WTC11 (cell line): ENCODE data around the gene GEMIN7. TPM values are rescaled to one million over a fixed set of nuclear protein-coding genes. Genes with fewer than 3 reads are reported as not detected.

ENCODE experiments used
- ATAC-seq: fragments of 200-7000 bp; cut with Tn5 transposase; 2 replicates; pipeline ENCODE4 v1.10.0; 2021; ENCODE audit warnings: mild to moderate bottlenecking, moderate library complexity
- CTCF ChIA-PET: fragments of 300-600 bp; sonication (Branson Sonifier 250); formaldehyde crosslinking; loops from one replicate; lab custom pipeline; 2021; ENCODE audit warnings: antibody characterized with exemption; lab: Charles Lee
- POLR2A ChIA-PET: fragments of 350-600 bp; sonication (Branson Sonifier 250); formaldehyde crosslinking; loops from one replicate; lab custom pipeline; 2021; ENCODE audit warnings: antibody characterized with exemption; lab: Charles Lee
- DNase-seq: peaks from one replicate; pipeline ENCODE4 v3.0.0; 2021; ENCODE audit warnings: low spot score
- H3K27ac Mint-ChIP-seq: 2 replicates; pipeline ENCODE4 v1.8.0; 2021; ENCODE audit warnings: mixed read lengths
- H3K27me3 Mint-ChIP-seq: 2 replicates; pipeline ENCODE4 v1.8.0; 2021; ENCODE audit warnings: low read depth, mild to moderate bottlenecking, moderate library complexity, mixed read lengths
- H3K36me3 Mint-ChIP-seq: 2 replicates; pipeline ENCODE4 v1.8.0; 2021; ENCODE audit warnings: mixed read lengths
- H3K4me1 Mint-ChIP-seq: 2 replicates; pipeline ENCODE4 v1.8.0; 2022; ENCODE audit warnings: mixed read lengths
- H3K4me3 Mint-ChIP-seq: 2 replicates; pipeline ENCODE4 v1.8.0; 2021; ENCODE audit warnings: mild to moderate bottlenecking, moderate library complexity, mixed read lengths
- H3K9me3 Mint-ChIP-seq: 2 replicates; pipeline ENCODE4 v1.8.0; 2021; ENCODE audit warnings: mixed read lengths
- E2F1 ChIP-seq: sonication (generic); formaldehyde crosslinking; IDR thresholded peaks from 2 replicates; pipeline ENCODE4 v1.8.0; 2022; ENCODE audit warnings: mild to moderate bottlenecking, missing genetic modification reagents
- E2F4 ChIP-seq: sonication (generic); formaldehyde crosslinking; IDR thresholded peaks from 2 replicates; pipeline ENCODE4 v1.8.1; 2022; ENCODE audit warnings: low read depth, mild to moderate bottlenecking, moderate library complexity, missing genetic modification reagents, borderline replicate concordance
- ELF4 ChIP-seq: sonication (generic); formaldehyde crosslinking; IDR thresholded peaks from 2 replicates; pipeline ENCODE4 v1.8.1; 2022; ENCODE audit warnings: low read depth, mild to moderate bottlenecking, moderate library complexity, missing genetic modification reagents
- ETV6 ChIP-seq: sonication (generic); formaldehyde crosslinking; IDR thresholded peaks from 2 replicates; pipeline ENCODE4 v1.8.1; 2022; ENCODE audit warnings: mild to moderate bottlenecking, missing genetic modification reagents
- FOXJ3 ChIP-seq: sonication (generic); formaldehyde crosslinking; IDR thresholded peaks from 2 replicates; pipeline ENCODE4 v1.9.0; 2021; ENCODE audit warnings: missing genetic modification reagents, mild to moderate bottlenecking, borderline replicate concordance
- FOXP1 ChIP-seq: sonication (generic); formaldehyde crosslinking; IDR thresholded peaks from 2 replicates; pipeline ENCODE4 v1.8.0; 2022; ENCODE audit warnings: missing genetic modification reagents, mild to moderate bottlenecking, moderate library complexity, borderline replicate concordance
- NFATC4 ChIP-seq: fragments of 250-450 bp; sonication (Bioruptor Pico); IDR thresholded peaks from 2 replicates; pipeline ENCODE4 v1.9.0; 2021; ENCODE audit warnings: mild to moderate bottlenecking
- NFE2L1 ChIP-seq: sonication (generic); formaldehyde crosslinking; IDR thresholded peaks from 2 replicates; pipeline ENCODE4 v1.8.1; 2023; ENCODE audit warnings: missing genetic modification reagents
- NFYB ChIP-seq: sonication (generic); formaldehyde crosslinking; conservative IDR thresholded peaks from 2 replicates; pipeline ENCODE4 v1.8.0; 2022; ENCODE audit warnings: low read depth, missing genetic modification reagents
- NR1H2 ChIP-seq: sonication (generic); formaldehyde crosslinking; IDR thresholded peaks from 2 replicates; pipeline ENCODE4 v1.9.0; 2021; ENCODE audit warnings: mild to moderate bottlenecking, moderate library complexity, missing genetic modification reagents
- PREB ChIP-seq: sonication (generic); formaldehyde crosslinking; IDR thresholded peaks from 2 replicates; pipeline ENCODE4 v1.8.1; 2022; ENCODE audit warnings: mild to moderate bottlenecking, missing genetic modification reagents, moderate library complexity, borderline replicate concordance
- PRRX2 ChIP-seq: fragments of 250-450 bp; sonication (Bioruptor Pico); IDR thresholded peaks from 2 replicates; pipeline ENCODE4 v1.8.0; 2021; ENCODE audit warnings: mild to moderate bottlenecking
- RELA ChIP-seq: sonication (generic); formaldehyde crosslinking; IDR thresholded peaks from 2 replicates; pipeline ENCODE4 v1.8.1; 2022; ENCODE audit warnings: missing genetic modification reagents, mild to moderate bottlenecking, borderline replicate concordance
- RORB ChIP-seq: fragments of 250-450 bp; sonication (Bioruptor Pico); IDR thresholded peaks from 2 replicates; pipeline ENCODE4 v1.9.0; 2021; ENCODE audit warnings: mild to moderate bottlenecking
- SOX15 ChIP-seq: fragments of 250-450 bp; sonication (Bioruptor Pico); IDR thresholded peaks from 2 replicates; pipeline ENCODE4 v1.9.0; 2021; ENCODE audit warnings: mild to moderate bottlenecking
- SP1 ChIP-seq: sonication (generic); formaldehyde crosslinking; conservative IDR thresholded peaks from 2 replicates; pipeline ENCODE4 v1.8.1; 2022; ENCODE audit warnings: missing genetic modification reagents
- TCF7 ChIP-seq: sonication (generic); formaldehyde crosslinking; IDR thresholded peaks from 2 replicates; pipeline ENCODE4 v1.8.0; 2022; ENCODE audit warnings: mild to moderate bottlenecking, low read depth, missing genetic modification reagents, moderate library complexity
- ZBTB21 ChIP-seq: sonication (generic); formaldehyde crosslinking; IDR thresholded peaks from 2 replicates; pipeline ENCODE4 v1.8.1; 2023; ENCODE audit warnings: mild to moderate bottlenecking, missing genetic modification reagents, borderline replicate concordance
- ZNF263 ChIP-seq: sonication (generic); formaldehyde crosslinking; IDR thresholded peaks from 2 replicates; pipeline ENCODE4 v1.8.1; 2022; ENCODE audit warnings: low read depth, mild to moderate bottlenecking, moderate library complexity, missing genetic modification reagents
- ZNF416 ChIP-seq: fragments of 250-450 bp; sonication (Bioruptor Pico); IDR thresholded peaks from 2 replicates; pipeline ENCODE4 v1.9.0; 2021; ENCODE audit warnings: mild to moderate bottlenecking, inconsistent platforms
- ZNF423 ChIP-seq: fragments of 250-450 bp; sonication (Bioruptor Pico); IDR thresholded peaks from 2 replicates; pipeline ENCODE4 v2.1.2; 2022; ENCODE audit warnings: mild to moderate bottlenecking, moderate library complexity
- ZNF671 ChIP-seq: fragments of 250-450 bp; sonication (Bioruptor Pico); IDR thresholded peaks from 2 replicates; pipeline ENCODE4 v1.8.0; 2021; ENCODE audit warnings: mild to moderate bottlenecking
- total RNA-seq: library from RNA; stranded (reverse); gene quantifications from 3 replicates; pipeline ENCODE4 v1.2.3, GENCODE V29; 2021
- TF ChIP-seq, protein P1 (sequence below): sonication (generic); formaldehyde crosslinking; IDR thresholded peaks from 2 replicates; pipeline ENCODE4 v1.8.1; 2023; ENCODE audit warnings: mild to moderate bottlenecking, missing genetic modification reagents, moderate library complexity
- TF ChIP-seq, protein P2 (sequence below): fragments of 250-450 bp; sonication (Bioruptor Pico); IDR thresholded peaks from 2 replicates; pipeline ENCODE4 v1.9.0; 2021; ENCODE audit warnings: mild to moderate bottlenecking

The GEMIN7 gene
- total RNA-seq, 1 experiment from 2014 or later, result 55.0 TPM

DNA sequence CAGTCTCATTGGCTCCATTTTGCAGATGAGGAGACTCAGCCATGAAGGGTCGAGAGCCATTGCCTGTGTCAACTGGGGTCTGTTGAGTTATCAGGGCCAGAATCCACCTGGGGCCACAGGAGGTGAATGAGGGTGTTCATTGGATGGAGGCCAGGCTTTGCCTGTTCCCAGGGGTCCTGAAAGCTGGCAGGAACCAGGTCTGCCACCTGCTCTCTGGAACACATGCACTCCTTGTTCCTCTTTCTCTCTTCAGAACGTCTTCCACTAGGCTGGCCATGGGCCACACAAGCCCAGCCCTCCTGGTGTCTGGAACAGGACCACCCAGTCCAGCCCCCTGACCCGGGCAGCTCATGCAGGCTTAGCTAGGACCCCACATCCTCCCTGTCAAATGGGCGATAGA lies 35.1 kb downstream of the GEMIN7 start (continued):
- TF ChIP-seq SP1 (CRISPR knock-in tag) (no peak), NFATC4 (no peak), ZNF263 (CRISPR knock-in tag) (no peak), FOXJ3 (CRISPR knock-in tag) (no peak), ETV6 (CRISPR knock-in tag) (no peak), ZNF423 (CRISPR knock-in tag) (no peak), E2F1 (CRISPR knock-in tag) (no peak)
- TF ChIP-seq, all 79 proteins: peak for 0

- ATAC-seq, result no peak
- Mint-ChIP-seq H3K9me3 (no peaks in the 10 kb centered on the region), H3K27me3 (no peaks in the 10 kb centered on the region), H3K4me1 (peaks cover 10% of the 10 kb centered on the region; the same call in 1 of the 2 replicates), H3K36me3 (no peaks in the 10 kb centered on the region), H3K4me3 (no peak overlapping the region), H3K27ac (peak overlapping the region; percentile 82)
- ChIA-PET CTCF (interaction anchor here (0.8 to 1.9 kb wide), 4 partner anchors 9 to 56 kb away, joined by 3 to 6 read pairs (median 4); partner anchors contain the start of gene PPP1R37), POLR2A (no interaction called here)
- DNase-seq, result no peak
- TF ChIP-seq NFE2L1 (CRISPR knock-in tag), result no peak
- no peak for TF ChIP-seq TCF7 (CRISPR knock-in tag)
- TF ChIP-seq ZNF671, result no peak
Observed at GRCh38 chr19:45115809-45116615, 37.0 kb downstream of the GEMIN7 start.

DNA sequence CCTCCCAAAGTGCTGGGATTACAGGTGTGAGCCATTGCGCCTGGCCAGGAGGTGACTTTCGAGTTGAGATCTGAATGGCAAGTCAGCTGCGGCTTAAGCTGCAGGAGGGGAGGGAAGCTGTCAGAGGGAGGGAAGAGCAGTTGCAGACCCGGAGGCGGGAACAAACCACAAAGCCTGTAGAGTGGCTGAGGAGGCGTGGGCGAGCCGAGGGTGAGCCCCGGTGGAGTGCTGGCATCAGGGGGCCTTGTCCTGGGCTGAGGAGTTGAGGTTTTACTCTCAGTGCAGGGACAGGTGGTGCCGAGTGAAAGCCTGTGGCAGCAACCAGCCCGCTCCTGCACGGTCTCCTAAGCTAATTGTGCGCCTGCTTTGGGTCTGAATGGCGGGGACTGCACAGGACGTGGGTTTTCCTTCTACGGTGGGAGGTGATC lies 38.1 kb downstream of the GEMIN7 start:
- ChIA-PET POLR2A (no interaction called here), CTCF (interaction anchor here (0.7 to 1.9 kb wide), 6 partner anchors 9 to 394 kb away, joined by 3 to 8 read pairs (median 4); partner anchors contain the start of gene PPP1R37)
- no peak for TF ChIP-seq PREB
- no peak for TF ChIP-seq NR1H2 (CRISPR knock-in tag)
- TF ChIP-seq ZNF423 (CRISPR knock-in tag), result no peak
- no peak for TF ChIP-seq RELA (CRISPR knock-in tag)
- no peak for TF ChIP-seq FOXP1 (CRISPR knock-in tag)
- TF ChIP-seq, protein P1, sequence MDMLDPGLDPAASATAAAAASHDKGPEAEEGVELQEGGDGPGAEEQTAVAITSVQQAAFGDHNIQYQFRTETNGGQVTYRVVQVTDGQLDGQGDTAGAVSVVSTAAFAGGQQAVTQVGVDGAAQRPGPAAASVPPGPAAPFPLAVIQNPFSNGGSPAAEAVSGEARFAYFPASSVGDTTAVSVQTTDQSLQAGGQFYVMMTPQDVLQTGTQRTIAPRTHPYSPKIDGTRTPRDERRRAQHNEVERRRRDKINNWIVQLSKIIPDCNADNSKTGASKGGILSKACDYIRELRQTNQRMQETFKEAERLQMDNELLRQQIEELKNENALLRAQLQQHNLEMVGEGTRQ (CRISPR knock-in tag), result no peak
- TF ChIP-seq NFYB (CRISPR knock-in tag), result no peak
- no peak for TF ChIP-seq RORB
- TF ChIP-seq, protein P2, sequence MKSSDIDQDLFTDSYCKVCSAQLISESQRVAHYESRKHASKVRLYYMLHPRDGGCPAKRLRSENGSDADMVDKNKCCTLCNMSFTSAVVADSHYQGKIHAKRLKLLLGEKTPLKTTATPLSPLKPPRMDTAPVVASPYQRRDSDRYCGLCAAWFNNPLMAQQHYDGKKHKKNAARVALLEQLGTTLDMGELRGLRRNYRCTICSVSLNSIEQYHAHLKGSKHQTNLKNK, result no peak
- no peak for TF ChIP-seq ZBTB21
- no peak for TF ChIP-seq ZNF416 (CRISPR knock-in tag)
- no peak for TF ChIP-seq NFATC4
- no peak for TF ChIP-seq SOX15
- no peak for TF ChIP-seq ELF4 (CRISPR knock-in tag)
- no peak for TF ChIP-seq PRRX2
- TF ChIP-seq E2F4 (CRISPR knock-in tag), result no peak
- H3K27ac Mint-ChIP-seq, result peak overlapping the region; percentile 67
- no peaks in the 10 kb centered on the region for H3K27me3 Mint-ChIP-seq
- peaks cover 9% of the 10 kb centered on the region; the same call in 1 of the 2 replicates for H3K4me1 Mint-ChIP-seq
- DNase-seq (no peak), ATAC-seq (peak; percentile 32)
- no peaks in the 10 kb centered on the region for H3K9me3 Mint-ChIP-seq
- no peak overlapping the region for H3K4me3 Mint-ChIP-seq
- no peaks in the 10 kb centered on the region for H3K36me3 Mint-ChIP-seq
